Breast epithelium (tissue), 3 donors: ENCODE data around the gene NAALADL2.

ENCODE experiments used
- CTCF ChIP-seq, 3 donors: fragments of 450-650 bp; IDR thresholded peaks; one replicate each; pipeline ENCODE4 v1.5.1; 2016 to 2017; ENCODE audit warnings: antibody characterized with exemption in 3 of 3, mild to moderate bottlenecking in 3 of 3, moderate library complexity in 3 of 3
- POLR2AphosphoS5 ChIP-seq, 3 donors: sonication (generic); formaldehyde crosslinking; IDR thresholded peaks; one replicate each; pipeline ENCODE4 v1.6.1; 2017; ENCODE audit warnings: antibody characterized with exemption in 3 of 3

GRCh38 chr3:175428466-175428865 is 569.3 kb downstream of the NAALADL2 start:
- TF ChIP-seq CTCF (IDR thresholded peaks at IDR 0.05) = no peak
- TF ChIP-seq POLR2AphosphoS5 (IDR thresholded peaks at IDR 0.05) = no peak
